Measurements from ENCODE around the gene KCTD3. TPM values are rescaled to one million over a fixed set of nuclear protein-coding genes. Genes with fewer than 3 reads are reported as not detected.
A peak's percentile ranks its signal among the peaks of the same experiment; 100 is the strongest.

Gene KCTD3
- 10 to 100 TPM; 20.4 to 32.4 (median 31.3) TPM for total RNA-seq

DNA sequence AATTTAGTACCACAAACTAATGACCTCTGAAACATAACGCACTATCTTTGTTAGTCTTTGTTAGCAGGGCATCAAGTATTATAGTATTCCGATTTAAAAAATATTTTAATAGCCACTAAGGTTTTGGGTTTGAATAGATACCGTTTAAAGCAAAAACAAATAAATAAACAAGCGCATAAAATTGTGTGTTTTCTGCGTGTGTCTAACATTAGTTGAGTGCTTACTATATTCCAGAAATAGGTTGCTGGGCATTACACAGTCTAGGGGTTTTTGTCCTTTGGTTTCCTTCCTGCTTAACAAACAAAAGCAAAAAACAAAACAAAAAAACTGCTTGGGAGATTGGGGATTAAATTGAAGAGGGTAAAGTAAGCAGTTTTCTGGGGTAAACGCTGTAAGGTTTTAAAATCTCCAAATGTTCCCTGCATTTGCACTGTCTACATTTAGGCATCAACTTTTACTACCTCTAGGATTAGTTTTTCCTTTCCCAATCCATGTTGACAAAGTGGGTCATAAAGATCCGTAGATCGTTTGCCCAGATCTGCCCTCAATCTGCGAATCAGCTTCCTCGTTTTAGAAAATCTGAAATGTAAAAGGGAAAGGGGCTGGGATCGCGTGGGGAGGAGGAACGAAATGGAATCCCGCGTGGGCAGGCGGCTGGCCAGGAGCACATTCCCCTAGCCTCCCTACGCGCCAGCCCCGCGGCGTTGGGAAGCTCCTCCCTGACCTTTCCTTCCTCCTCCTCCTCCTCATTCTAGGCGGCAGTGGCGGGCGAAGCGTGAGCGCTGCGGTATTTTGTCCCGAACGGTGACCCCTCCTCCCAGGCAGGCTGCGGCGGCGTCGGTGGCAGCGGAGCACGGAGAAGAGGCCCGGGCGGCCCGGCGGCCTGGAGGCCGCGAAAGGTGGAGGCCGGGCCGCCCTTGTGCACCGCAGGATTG, at the start of gene KCTD3:
TSS of gene KCTD3 (plus strand) at position 749 of the 935 bp plus-strand sequence. CDS start 382 bp downstream, outside the sequence.
- WGBS, 2 donors, result 10 to 12% methylated on average over 22 to 33 of the region's 44 CpGs
- DNase-seq (ENCODE audit: low spot score in 2 of 2), result peak; percentile 75 to 95
- H3K4me3 ChIP-seq (ENCODE audit: low read depth, poor library complexity, severe bottlenecking), result peak within 1 kb of the TSS; percentile 91
- TF ChIP-seq, protein P1, sequence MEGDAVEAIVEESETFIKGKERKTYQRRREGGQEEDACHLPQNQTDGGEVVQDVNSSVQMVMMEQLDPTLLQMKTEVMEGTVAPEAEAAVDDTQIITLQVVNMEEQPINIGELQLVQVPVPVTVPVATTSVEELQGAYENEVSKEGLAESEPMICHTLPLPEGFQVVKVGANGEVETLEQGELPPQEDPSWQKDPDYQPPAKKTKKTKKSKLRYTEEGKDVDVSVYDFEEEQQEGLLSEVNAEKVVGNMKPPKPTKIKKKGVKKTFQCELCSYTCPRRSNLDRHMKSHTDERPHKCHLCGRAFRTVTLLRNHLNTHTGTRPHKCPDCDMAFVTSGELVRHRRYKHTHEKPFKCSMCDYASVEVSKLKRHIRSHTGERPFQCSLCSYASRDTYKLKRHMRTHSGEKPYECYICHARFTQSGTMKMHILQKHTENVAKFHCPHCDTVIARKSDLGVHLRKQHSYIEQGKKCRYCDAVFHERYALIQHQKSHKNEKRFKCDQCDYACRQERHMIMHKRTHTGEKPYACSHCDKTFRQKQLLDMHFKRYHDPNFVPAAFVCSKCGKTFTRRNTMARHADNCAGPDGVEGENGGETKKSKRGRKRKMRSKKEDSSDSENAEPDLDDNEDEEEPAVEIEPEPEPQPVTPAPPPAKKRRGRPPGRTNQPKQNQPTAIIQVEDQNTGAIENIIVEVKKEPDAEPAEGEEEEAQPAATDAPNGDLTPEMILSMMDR (IDR thresholded peaks at IDR 0.05), result no peak
- no peak for TF ChIP-seq POLR2A (IDR thresholded peaks at IDR 0.05)
- intact Hi-C loops (cut with DNase I; ENCODE audit: low total_unique reads), result no loop called here

DNA sequence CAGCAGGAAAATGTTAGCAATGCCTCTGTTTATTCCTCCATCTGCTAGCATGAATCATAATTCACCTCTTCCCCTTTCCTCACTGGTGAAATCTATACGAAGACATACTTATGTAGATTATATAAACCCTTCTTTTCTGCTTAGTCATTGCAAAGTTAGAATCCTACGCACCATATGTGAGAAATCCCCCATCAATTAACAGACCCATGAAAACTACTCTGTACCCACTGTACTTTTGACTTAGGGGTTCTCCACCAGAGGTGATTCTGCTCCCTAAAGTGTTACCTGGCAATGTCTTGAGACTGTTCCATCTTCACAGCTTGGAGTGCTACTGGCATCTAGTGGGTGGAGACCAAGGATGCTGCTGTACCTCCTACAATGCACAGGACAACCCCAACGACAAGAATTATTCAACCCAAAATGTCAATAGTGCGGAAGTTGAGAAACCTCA, 49.6 kb upstream of the KCTD3 start:
- H3K4me3 ChIP-seq (ENCODE audit: low read depth, poor library complexity, severe bottlenecking), result no peak overlapping the region
- TF ChIP-seq, protein P1 (IDR thresholded peaks at IDR 0.05), result no peak
- no peak for TF ChIP-seq POLR2A (IDR thresholded peaks at IDR 0.05)
- peak in 1 of 2 donors; percentile 15 for DNase-seq (ENCODE audit: low spot score in 2 of 2)
- 45 to 46% methylated on average over 4 of the region's 4 CpGs for WGBS, 2 donors
- intact Hi-C loops (cut with DNase I; ENCODE audit: low total_unique reads), result no loop called here

DNA sequence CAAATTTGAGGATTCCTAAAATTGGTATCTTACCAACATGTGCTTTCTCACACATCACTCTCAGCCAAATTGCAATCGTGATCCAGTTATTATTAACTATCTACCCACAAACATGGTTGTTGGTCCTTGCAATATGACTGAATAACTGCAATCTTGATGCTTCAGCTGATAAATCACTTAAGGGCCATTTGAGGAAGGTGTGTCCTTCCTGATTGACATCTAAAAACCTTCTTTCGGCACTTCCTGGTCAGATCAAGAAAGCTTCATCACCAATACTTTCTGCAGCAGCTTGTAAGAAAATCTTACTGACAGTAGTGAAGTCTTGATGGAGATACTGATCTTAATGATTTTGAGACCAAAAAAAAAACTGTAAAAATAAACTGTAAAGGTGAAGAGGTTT, 48.5 kb upstream of the KCTD3 start:
- TF ChIP-seq, protein P1 (IDR thresholded peaks at IDR 0.05), result no peak
- no peak for TF ChIP-seq POLR2A (IDR thresholded peaks at IDR 0.05)
- no peak overlapping the region for H3K4me3 ChIP-seq (ENCODE audit: low read depth, poor library complexity, severe bottlenecking)
- no peak for DNase-seq (ENCODE audit: low spot score in 2 of 2)
- intact Hi-C loops (cut with DNase I; ENCODE audit: low total_unique reads), result no loop called here
- WGBS, 2 donors, result 60 to 70% methylated on average over 2 of the region's 2 CpGs

DNA sequence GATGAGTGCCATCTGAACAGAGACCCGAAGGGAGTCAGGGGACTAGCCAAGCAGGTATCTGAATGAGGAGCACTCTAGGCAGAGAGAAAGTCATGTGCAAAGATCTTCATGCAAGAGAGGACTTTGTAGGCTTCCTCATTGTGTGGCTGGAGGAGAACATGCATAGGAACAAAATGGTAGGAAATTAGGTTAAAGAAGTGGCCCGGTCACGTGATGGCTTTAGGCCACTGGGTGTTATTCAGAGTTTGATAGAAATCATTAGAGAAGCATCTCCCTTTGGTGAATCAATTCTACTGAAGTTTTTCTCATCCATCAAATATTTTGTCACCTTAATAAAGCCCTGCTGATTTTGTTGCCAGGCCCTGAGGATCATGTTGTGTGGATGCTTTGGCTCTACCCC, 45.8 kb upstream of the KCTD3 start:
- 67 to 69% methylated on average over 3 of the region's 3 CpGs for WGBS, 2 donors
- no peak for DNase-seq (ENCODE audit: low spot score in 2 of 2)
- H3K4me3 ChIP-seq (ENCODE audit: low read depth, poor library complexity, severe bottlenecking), result no peak overlapping the region
- intact Hi-C loops (cut with DNase I; ENCODE audit: low total_unique reads), result loop anchor here (10.0 kb wide), 1 partner anchor 886 kb away; no protein-coding TSS in a partner anchor
- no peak for TF ChIP-seq POLR2A (IDR thresholded peaks at IDR 0.05)
- TF ChIP-seq, protein P1 (IDR thresholded peaks at IDR 0.05), result no peak

DNA sequence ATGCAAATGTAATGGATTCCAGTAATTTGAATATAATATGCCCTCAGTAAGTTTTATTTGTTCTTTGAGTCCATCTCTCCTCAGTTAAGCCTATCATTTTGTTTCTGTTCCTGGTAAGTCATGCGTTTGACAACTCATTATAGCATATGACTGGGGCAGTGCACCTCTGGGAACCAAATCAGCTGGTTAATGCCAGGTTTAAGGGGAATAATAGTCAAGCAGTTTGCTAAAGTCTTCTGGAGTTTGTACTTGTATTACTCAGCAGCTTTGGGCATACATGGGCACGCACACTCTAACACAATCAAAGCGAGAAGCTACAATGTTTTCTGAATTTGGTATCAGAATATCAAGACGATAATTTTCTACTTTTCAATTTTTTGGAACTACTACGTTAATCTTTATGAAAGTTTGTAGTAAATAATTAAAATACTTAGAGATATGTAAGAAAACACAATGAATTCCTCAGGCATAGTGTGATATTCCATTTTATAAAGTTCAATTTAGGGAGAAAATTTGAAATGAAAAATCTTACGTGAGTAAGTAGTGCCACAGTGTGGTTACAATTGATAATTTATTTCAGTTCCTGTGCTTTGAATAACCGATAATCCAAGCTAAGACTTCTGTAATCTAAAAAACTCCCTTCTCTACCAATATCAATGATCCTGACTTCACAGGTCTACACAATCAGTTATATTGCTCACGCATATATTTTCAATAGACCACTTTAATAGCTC, 43.8 kb upstream of the KCTD3 start:
- intact Hi-C loops (cut with DNase I; ENCODE audit: low total_unique reads), result loop anchor here (10.0 kb wide), 1 partner anchor 888 kb away; no protein-coding TSS in a partner anchor
- WGBS, 2 donors, result 57 to 61% methylated on average over 8 of the region's 8 CpGs
- no peak for DNase-seq (ENCODE audit: low spot score in 2 of 2)
- TF ChIP-seq, protein P1 (IDR thresholded peaks at IDR 0.05), result no peak
- no peak for TF ChIP-seq POLR2A (IDR thresholded peaks at IDR 0.05)
- H3K4me3 ChIP-seq (ENCODE audit: low read depth, poor library complexity, severe bottlenecking), result no peak overlapping the region

Data from lower leg skin (tissue), 4 donors.